ENCODE data around the gene RRBP1.

Gene RRBP1

DNA sequence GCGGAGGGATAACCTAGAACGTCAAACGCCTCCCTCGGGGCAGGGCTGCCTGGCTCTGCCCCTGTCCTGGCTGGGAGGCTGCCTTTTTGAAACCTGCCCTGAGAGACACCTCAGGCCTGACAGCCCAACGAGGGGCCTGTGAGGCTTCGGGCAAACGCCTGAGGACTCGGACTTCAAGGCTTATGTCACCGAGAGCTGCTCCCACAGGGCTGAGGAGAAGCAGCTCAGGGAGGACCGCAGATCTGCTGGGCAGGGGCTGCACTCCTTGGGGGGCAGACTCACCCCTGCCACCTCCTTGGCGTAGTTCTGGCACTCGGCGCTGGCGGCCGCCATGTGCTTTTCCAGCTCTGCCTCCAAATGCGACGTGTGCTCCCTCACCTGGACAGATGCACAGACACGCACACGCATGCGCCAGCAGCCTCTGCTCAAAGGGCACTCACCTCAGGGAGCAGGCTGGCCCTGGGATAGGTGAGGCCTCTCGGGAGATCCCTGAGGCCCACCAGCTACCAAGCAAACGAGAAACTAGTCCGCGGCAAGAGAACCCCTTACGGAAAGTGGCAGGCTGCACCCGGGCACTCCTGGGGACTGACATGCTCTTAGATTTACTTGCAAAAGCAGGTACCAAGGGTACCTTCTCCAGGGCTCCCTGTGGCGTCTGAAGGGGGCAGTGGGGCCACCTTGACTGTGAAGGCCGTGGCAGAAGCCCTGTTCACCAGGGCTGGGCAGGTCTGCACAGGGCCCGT is 62.5 kb downstream of the RRBP1 start:
- DNase-seq: no peak

- no peak for DNase-seq
These were observed 63.4 kb downstream of the RRBP1 start for GRCh38 chr20:17618673-17619013.

DNA sequence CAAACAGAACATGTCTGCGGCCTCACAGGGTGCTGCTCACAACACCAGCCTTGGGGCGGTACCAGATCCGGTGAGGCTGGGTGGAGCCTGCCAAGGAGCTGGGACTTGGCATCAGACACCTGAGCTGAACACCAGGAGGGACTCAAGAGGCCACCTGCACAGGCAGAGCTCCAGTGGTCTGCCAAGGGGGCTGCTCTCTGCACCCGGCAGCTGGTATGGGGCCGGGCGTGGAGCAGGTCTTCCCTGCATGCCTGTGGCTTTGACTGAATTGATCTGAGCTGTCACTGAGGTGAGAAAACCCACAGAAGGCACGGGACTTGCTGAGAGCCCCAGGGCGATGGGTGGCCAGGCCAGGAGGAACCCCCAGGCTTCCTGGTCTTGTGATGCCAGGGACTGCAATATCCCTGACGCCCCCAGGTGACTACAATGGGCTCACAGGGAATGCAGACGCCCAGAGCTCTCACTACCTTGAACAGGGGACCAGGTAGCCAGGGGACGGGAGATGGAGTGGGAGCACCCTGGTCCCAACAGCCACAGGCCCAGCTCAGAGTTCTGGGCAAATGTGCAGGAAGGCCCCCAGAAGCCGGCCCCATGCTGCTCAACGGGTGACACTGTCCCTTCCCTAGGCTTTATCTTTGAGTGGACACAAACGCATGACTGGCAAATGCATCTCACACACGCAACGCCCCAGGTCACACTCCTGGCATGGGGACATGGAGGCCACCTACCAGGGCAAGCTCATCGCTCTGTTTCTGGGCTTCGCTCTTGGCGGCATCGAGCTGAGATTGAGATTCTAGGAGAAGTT is 64.0 kb downstream of the RRBP1 start:
- DNase-seq: peak in 1 of 2 donors; percentile 8

- peak; percentile 61 to 62 for DNase-seq
These were observed 64.7 kb downstream of the RRBP1 start for GRCh38 chr20:17617212-17617867.

DNA sequence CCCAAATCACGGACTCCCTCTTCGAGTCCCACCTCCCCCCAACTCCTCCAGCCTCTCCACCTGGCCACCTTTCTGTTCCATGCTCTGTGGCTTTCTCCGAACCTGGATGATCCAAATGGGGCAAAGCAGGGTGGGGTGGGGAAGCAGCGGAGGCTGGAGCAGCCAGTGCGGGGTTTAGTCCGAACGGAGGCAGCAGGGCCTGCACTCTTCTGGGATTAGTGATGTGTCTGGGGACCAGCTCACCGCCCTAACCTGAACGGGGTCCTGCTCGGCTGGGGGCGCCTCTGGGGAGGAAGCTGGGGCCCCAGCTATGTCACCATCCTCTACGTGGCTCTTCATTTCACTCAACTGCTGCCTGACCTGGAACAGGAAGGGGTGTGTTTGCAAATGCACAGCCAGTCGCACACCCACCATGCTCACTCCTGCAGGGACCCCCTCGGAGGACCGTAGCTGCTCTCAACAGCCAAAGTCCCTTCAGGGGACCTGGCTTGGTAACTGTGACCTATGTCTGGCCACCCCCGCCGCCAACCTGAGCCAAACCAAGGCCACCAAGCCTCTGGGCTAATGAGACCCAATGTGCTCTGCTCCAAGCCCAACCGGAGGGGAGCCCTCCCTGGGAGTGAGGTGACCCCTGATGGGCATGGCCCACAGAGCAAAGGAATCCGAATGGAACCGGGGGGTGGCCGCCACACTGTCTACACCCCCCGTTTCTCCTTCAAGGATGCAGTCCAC is 65.4 kb downstream of the RRBP1 start:
- DNase-seq: peak in 1 of 2 donors; percentile 14

DNA sequence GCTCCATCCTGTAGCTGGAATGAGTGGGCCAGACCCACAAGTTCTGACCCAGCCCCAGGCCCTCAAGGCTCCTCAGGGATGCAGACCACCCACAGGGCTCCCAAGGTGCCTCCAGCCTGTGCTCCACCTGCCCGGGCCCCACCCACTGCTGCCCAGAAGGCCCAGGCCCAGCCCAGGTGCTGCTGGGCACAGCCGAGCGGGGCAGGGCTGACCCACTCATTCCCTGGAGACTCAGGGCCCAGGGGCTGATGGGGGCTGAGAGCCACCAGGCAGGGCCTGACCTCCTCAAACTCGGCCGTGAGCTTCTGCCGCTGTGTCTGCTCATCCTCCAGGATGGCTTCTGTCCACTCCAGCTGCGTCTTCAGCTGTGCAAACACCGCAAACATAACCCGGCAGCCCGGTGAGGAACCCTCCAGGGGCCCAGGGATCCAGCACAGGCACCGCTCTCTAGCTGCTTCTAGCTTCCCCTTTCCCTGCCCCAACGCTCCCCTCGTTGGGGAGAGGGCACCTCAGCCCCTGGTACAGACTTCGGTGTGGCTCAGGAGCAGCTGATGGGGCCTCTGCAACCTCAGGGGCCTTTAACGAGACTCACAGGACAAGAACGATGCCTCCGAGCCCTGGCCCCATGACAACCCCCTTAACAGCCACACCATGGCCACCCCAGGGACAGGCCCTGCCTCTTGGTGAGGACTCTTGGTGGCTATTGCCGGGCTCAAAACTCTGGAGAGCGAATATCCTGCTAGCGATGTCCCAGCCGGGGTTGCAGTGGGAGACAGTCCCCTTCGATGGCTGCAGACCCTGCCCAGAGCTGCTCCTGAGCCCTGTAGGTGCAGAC is 66.2 kb downstream of the RRBP1 start:
- DNase-seq: peak in 1 of 2 donors; percentile 11

DNA sequence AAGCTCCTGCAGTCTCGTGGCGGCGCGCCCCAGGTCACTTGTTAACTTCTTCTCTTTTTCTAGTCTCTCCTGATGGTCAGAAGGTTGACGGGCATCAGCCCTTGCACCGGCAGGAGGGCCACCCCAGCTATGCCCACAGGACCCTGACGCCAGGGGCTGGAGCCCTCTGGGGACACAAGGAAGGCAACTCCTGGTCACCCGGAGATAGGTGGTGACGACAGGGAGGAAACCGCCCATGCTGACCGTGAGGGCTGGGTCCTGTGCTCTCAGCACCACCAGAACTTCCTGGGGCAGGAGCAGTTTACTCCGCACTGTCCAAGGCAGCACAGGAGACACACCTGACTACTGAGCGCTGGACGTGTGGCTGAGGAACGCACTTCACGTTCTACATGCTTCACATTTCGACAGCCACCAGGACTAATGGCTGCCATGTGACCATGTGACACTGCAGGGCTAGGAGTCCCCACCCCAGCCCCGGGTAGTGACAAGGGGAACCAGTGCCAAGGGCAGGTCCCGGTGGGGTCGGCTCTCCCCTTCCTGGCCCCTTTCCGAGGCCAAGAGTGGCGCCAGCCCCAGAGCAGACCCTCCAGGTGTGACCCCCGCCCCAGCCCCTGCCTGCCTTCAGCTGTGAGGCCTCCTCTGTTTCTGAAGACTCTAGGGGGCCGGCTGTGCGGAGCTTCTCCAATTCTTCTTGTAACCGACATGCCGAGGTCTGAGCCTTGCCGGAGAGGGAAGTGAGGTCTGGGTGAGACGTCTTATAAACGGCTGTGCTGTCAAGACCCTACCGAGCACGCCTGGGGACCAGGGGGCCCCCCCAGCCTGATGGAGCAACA is 67.0 kb downstream of the RRBP1 start:
- no peak for DNase-seq

DNA sequence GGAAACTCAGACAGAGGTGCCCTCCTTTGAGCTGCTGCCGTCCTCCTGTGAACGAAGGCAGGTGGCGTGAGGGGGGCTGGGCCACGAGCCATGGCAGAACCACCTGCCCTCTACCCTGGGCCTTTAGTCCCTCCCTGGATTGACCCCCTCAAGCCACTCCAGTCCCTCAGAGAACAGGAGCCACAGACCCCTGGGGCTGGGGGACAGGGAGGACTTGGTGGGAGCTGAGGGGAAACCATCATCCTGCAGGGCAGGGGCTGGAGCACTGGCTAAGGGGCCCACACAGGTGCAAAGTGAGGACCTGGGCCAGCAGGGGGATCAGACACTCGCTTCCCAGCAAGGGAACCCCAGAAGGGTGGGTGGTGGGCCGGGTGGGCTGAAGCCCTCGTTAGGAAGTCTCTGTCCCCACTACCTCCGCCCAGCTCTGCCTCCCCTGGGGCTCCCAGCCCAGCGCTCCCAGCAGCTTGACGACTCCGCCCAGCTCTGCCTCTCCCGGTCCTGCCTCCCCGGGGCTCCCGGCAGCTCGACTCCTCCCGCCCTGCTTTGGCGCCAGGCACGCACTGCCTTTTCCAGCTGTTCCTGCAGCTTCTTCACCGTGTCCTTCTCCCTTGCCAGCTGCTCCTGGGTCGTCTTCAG is 67.7 kb downstream of the RRBP1 start:
- no peak for DNase-seq

GRCh38 chr20:17613328-17614175 is 68.5 kb downstream of the RRBP1 start:
- DNase-seq: no peak

GRCh38 chr20:17612992-17613327 is 69.1 kb downstream of the RRBP1 start:
- no peak for DNase-seq

GRCh38 chr20:17612287-17612991 is 69.6 kb downstream of the RRBP1 start:
- DNase-seq: peak; percentile 14 to 32

DNA sequence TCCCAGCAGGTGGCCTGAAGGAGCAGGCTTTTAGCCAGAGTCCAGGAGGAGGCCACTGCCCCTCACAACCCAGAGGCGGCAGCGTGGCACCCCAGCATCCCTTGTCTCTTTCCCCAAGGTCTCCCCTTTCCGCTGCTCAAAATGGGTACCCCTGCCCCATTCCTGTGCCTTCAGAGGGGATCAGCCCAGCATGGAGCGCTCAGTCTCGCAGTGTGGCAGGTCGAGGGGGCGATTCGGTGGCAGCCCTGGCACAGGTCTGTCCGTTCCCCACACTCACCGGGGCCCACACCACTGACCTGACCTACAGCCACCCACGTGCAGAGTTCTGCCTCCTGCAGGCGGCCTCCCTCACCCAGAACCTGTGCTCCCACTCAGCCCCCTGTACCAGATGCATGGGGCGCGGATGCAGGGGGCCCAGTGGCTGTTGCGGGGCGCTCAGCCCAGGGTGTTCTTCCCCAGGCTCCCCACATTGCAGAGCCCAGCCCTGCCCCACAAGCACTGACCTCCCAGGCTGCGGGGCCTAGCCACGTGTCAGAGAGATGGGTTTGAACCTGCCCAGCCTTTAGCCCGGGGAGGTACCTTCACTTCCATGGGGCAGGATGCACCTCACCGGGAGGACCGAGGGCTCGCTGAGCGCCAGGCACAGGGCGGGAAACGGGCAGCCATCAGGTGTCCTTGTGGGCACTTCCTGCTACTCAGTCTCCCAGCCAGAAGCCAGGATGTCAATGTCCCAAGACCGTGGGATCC is 70.3 kb downstream of the RRBP1 start:
- no peak for DNase-seq

DNA sequence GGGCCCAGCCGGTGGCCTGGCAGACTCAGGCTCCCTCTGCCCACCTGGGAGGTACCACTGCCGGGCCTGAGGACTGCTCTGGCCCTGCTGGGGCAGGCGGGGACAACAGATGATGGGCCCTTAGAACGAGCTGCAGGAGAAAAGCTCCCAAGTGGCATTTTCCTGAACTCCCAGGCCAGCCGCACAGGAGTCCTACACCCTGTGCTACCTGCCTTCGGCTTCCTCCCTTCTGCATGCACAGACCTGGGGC is 70.8 kb downstream of the RRBP1 start:
- DNase-seq: peak in 1 of 2 donors; percentile 25

GRCh38 chr20:17610566-17611289 is 71.3 kb downstream of the RRBP1 start:
- DNase-seq: peak; percentile 51 to 54

DNA sequence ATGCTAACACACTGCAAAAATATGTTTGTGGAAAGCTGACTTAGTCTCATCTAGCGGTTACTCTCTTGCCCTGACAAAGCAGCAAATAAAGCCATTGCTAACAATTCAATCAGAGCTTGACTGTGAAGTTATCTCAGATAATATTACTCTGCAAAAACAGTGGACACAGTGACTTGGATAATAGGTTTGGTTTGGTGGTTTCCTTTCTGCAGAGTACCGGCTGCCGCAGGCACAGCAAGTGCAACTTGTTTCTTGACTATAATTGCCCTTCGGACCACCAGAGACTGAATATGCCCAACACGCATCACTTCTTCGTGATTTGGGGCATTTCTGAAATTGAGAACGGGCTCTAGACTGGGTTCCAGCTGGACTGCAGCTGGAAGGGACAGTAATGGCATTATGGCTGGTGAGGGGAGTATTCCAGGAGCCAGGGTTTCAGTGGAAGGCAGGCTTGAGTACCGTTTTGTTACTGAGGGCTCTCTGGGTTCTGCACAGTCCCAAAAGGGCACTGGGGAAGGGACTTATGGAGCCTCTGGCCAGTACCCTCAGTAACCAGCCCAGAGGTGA is 72.1 kb downstream of the RRBP1 start:
- no peak for DNase-seq

DNA sequence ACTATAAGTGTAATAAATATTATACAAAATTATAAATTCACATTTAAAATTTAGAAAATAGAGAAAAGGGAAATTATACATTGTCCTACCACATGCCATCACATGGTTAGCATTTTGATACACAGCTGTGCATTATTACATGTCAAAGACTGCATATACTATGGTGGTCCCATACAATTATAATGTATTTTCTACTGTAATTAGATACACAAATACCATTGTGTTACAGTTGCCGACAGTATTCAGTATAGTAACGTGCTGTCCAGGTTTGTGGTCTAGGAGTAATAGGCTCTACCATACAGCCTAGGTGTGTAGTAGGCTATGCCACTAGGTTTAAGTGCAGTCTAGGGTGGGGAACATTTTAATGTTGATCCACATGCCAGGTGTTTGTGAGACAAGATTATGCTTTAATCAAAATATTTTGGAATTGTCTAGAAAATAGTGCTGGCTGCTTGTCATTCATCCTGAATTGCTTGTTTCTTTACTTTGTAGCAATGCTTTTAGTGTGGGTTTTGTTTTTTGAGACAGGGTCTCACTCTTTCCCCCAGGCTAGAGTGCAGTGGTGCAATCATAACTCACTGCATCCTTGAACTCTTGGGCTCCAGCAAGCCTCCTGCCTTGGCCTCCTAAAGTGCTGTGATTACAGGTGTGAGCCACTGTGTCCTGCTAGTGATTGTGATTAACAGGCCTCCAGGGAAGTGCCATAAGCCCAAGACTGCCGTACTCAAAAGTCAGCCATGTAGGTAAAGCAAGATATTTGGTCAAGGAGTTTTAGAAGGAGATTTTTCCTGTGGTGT is 73.1 kb downstream of the RRBP1 start:
- no peak for DNase-seq

DNA sequence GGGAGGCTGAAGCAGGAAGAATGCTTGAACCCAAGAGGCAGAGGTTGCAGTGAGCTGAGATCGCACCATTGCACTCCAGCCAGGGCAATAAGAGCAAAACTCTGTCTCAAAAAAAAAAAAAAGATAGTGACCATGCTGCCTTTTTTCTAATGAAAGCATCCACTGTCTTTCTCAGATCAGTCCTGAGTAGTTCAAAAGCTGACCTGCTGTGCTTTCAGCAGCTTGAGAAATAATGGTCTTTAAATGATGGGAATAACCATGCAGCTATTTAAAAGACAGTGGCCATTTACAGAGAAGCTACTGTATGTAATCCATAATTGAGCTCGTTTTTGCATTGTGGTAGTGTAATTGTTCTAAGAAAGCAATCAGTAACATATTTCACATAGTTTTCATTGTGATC is 76.0 kb downstream of the RRBP1 start:
- DNase-seq: no peak
